Measurements from ENCODE around the gene CSRNP2.

DNA sequence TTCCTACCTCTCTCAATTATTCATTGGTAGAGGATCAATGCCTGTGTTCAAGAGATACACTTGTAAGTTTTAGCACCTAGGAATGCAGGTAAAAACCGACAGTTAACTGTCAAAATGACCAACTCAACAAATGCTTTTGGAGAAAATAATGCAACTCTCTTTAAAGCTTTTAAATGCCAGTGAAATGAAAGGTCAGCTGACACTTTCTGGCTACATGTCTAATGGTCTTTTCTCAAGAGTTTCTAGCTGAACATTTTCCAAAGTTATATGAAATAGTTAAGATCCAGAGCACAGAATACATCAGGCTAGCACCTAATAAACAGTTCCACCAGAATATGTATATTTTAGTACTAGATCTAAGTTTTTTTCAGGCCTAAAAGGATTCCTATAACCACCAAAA is 2.0 kb downstream of the CSRNP2 start:
- TF ChIP-seq, protein P1, sequence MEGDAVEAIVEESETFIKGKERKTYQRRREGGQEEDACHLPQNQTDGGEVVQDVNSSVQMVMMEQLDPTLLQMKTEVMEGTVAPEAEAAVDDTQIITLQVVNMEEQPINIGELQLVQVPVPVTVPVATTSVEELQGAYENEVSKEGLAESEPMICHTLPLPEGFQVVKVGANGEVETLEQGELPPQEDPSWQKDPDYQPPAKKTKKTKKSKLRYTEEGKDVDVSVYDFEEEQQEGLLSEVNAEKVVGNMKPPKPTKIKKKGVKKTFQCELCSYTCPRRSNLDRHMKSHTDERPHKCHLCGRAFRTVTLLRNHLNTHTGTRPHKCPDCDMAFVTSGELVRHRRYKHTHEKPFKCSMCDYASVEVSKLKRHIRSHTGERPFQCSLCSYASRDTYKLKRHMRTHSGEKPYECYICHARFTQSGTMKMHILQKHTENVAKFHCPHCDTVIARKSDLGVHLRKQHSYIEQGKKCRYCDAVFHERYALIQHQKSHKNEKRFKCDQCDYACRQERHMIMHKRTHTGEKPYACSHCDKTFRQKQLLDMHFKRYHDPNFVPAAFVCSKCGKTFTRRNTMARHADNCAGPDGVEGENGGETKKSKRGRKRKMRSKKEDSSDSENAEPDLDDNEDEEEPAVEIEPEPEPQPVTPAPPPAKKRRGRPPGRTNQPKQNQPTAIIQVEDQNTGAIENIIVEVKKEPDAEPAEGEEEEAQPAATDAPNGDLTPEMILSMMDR (IDR thresholded peaks at IDR 0.05), result no peak
- TF ChIP-seq POLR2A (IDR thresholded peaks at IDR 0.05), result no peak

Data from lower leg skin (tissue), 3 donors.